ENCODE measurements around the gene C4orf50. TPM values are rescaled to one million over a fixed set of nuclear protein-coding genes. Genes with fewer than 3 reads are reported as not detected.

The C4orf50 gene
- total and polyA plus RNA-seq, 2 of the 4 experiments (the other 2 are of a cell fraction) = not detected

DNA sequence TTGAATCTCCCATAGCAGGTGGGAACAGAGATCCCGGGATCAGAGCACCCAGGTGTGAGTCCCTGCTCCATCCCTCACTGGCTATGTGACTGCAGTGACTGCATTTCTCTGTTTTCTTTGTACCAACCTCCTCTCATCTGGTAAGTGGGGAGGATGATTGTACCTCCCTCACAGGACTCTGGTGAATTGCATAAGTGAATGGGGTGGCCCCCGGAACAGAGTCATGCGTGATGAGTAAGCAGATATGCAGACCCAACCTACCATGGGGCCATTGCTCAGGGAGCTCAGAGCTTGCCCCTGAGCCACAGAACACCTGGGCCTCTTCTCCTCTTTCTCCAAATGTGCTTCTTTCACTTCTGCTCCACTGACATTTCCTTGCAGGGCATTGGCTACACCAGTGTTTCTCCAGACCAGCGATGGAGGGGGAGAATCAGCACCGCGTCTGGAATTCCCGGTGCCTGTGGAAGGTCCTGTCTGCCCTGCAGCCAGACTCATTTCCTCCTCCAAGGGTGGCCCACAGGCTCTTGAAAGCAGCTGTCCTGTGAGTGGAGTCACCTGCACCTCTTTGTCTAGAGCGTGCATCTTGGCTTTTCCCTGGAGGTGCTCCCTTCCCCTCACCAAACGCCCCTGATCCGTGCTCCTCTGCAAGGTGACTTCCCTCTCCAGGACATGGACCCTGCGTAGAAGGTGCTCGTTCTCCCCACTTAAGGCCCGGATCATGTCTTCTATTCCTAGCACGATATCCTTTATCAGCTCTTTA, 30.0 kb downstream of the C4orf50 start:
- no peak overlapping the region for H2BK15ac ChIP-seq (ENCODE audit: low read depth, low read length)
- no peak overlapping the region for H3K4ac ChIP-seq (ENCODE audit: low read depth, low read length)
- no peaks in the 10 kb centered on the region for H3K9me3 ChIP-seq (ENCODE audit: control insufficient read depth, insufficient read depth, low read length)
- no peak overlapping the region for H2AK9ac ChIP-seq (replicated peaks; ENCODE audit: low read depth, low read length, poor library complexity)
- WGBS, 2 experiments (ENCODE audit: extremely low coverage in 2 of 2, insufficient read length in 1 of 2) = 41% methylated on average over 6 of the region's 14 CpGs; no CpG with 5 or more reads in 1 of the 2 experiments
- no peak overlapping the region for H4K91ac ChIP-seq (ENCODE audit: insufficient read depth, low read depth, low read length)
- CTCF ChIA-PET = interaction anchor here (1.4 kb wide), 1 partner anchor 10 kb away, joined by 8 read pairs; no protein-coding TSS in a partner anchor
- H3K27ac ChIP-seq (ENCODE audit: insufficient read depth, low read length) = no peak overlapping the region
- no peak overlapping the region for H2BK120ac ChIP-seq (ENCODE audit: low read depth, low read length)
- H3K56ac ChIP-seq (ENCODE audit: extremely low read depth, insufficient read depth, low read length) = no peak overlapping the region
- no peak for ATAC-seq (ENCODE audit: low read depth)
- no peak overlapping the region for H3K23ac ChIP-seq (ENCODE audit: low read depth, low read length)
- H3K4me1 ChIP-seq (ENCODE audit: control insufficient read depth, insufficient read depth, low read length) = no peaks in the 10 kb centered on the region
- no peaks in the 10 kb centered on the region; the same call in none of the 2 replicates for H3K27me3 ChIP-seq (ENCODE audit: control insufficient read depth, insufficient read depth, low read length)
- no peaks in the 10 kb centered on the region for H3K79me1 ChIP-seq (ENCODE audit: low read depth in 1 of 2, low read length in 2 of 2)
- no peaks in the 10 kb centered on the region for H3K9me1 ChIP-seq (ENCODE audit: insufficient read depth, low read length)
- in situ Hi-C loops (cut with MboI; ENCODE audit: low sequenced_read_pairs) (no loop called here), intact Hi-C loops (cut with micrococcal nuclease) (no loop called here), dilution Hi-C loops (cut with HindIII; ENCODE audit: low sequenced_read_pairs, unreplicated experiment) (no loop called here)
- H4K5ac ChIP-seq (ENCODE audit: low read depth, low read length) = no peak overlapping the region
- H2BK20ac ChIP-seq (ENCODE audit: low read depth, low read length) = no peak overlapping the region
- no peak for TF ChIP-seq RAD21 (IDR thresholded peaks at IDR 0.05; ENCODE audit: low read length)
- no peak for TF ChIP-seq CHD1 (IDR thresholded peaks at IDR 0.05; ENCODE audit: low read depth, low read length)
- no peak for TF ChIP-seq MAZ (IDR thresholded peaks at IDR 0.05; ENCODE audit: borderline replicate concordance, low read depth, low read length)
- TF ChIP-seq MAFK (IDR thresholded peaks at IDR 0.05; ENCODE audit: low read depth, low read length) = no peak
- no peak for TF ChIP-seq POLR2A (IDR thresholded peaks at IDR 0.05; ENCODE audit: low read depth, low read length)
- TF ChIP-seq RFX5 (IDR thresholded peaks at IDR 0.05; ENCODE audit: low read depth, low read length) = no peak
- TF ChIP-seq, protein P1, sequence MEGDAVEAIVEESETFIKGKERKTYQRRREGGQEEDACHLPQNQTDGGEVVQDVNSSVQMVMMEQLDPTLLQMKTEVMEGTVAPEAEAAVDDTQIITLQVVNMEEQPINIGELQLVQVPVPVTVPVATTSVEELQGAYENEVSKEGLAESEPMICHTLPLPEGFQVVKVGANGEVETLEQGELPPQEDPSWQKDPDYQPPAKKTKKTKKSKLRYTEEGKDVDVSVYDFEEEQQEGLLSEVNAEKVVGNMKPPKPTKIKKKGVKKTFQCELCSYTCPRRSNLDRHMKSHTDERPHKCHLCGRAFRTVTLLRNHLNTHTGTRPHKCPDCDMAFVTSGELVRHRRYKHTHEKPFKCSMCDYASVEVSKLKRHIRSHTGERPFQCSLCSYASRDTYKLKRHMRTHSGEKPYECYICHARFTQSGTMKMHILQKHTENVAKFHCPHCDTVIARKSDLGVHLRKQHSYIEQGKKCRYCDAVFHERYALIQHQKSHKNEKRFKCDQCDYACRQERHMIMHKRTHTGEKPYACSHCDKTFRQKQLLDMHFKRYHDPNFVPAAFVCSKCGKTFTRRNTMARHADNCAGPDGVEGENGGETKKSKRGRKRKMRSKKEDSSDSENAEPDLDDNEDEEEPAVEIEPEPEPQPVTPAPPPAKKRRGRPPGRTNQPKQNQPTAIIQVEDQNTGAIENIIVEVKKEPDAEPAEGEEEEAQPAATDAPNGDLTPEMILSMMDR (conservative IDR thresholded peaks at IDR 0.05; ENCODE audit: low read depth, low read length) = no peak
- no peak for TF ChIP-seq BHLHE40 (IDR thresholded peaks at IDR 0.05; ENCODE audit: low read depth, low read length)
- TF ChIP-seq, protein P2, sequence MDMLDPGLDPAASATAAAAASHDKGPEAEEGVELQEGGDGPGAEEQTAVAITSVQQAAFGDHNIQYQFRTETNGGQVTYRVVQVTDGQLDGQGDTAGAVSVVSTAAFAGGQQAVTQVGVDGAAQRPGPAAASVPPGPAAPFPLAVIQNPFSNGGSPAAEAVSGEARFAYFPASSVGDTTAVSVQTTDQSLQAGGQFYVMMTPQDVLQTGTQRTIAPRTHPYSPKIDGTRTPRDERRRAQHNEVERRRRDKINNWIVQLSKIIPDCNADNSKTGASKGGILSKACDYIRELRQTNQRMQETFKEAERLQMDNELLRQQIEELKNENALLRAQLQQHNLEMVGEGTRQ (IDR thresholded peaks at IDR 0.05; ENCODE audit: low read depth, low read length) = no peak
- DNase-seq = no peak
- no peak overlapping the region for H4K8ac ChIP-seq (ENCODE audit: low read depth in 2 of 2, low read length in 2 of 2)
- no peak overlapping the region for H3K14ac ChIP-seq (replicated peaks; ENCODE audit: low read depth, low read length)
- H3K36me3 ChIP-seq (ENCODE audit: control insufficient read depth, insufficient read depth, low read length) = no peaks in the 10 kb centered on the region
- no TSS peak for BruUV-seq (replicated peaks)
- H2BK5ac ChIP-seq (ENCODE audit: low read depth, low read length, poor library complexity, severe bottlenecking) = no peak overlapping the region
- H2AFZ ChIP-seq (replicated peaks; ENCODE audit: low read length, poor library complexity) = no peak overlapping the region
- H3K18ac ChIP-seq (ENCODE audit: low read depth, low read length) = no peak overlapping the region
- POLR2A ChIA-PET (ENCODE audit: unreplicated experiment) = no interaction called here
- no peak overlapping the region for H3K9ac ChIP-seq (ENCODE audit: low read depth, low read length)
- no peak overlapping the region for H3K4me2 ChIP-seq (ENCODE audit: low read depth, low read length)
- no peaks in the 10 kb centered on the region for H4K20me1 ChIP-seq (ENCODE audit: insufficient read depth, low read length)
- H3K4me3 ChIP-seq (ENCODE audit: insufficient read depth, low read depth, low read length) = no peak overlapping the region
- H2AK5ac ChIP-seq (ENCODE audit: low read depth, low read length) = no peak overlapping the region

All from IMR-90 (cell line).